Activated CD4-positive, alpha-beta T cell treated with anti-CD3 and anti-CD28 coated beads, Interleukin-2, amount 10 ng/mL, durations not matched to agents 24 days and 14 days (primary cell): Measurements from ENCODE around the gene FAM168A. TPM values are rescaled to one million over a fixed set of nuclear protein-coding genes. Genes with fewer than 3 reads are reported as not detected.
"Not testable (repeated sequence)": the region's sequence is repeated elsewhere in the genome, so short reads cannot be mapped to it uniquely, and the experiment has no call there.

Experiments used
- DNase-seq: peaks from one replicate; pipeline ENCODE4 v3.0.0; 2022
- H3K27ac Mint-ChIP-seq: one replicate; pipeline ENCODE4 v1.8.0; 2022; ENCODE audit warnings: mild to moderate bottlenecking, mixed read lengths
- H3K27me3 Mint-ChIP-seq: one replicate; pipeline ENCODE4 v1.8.0; 2022; ENCODE audit warnings: mixed read lengths
- H3K36me3 Mint-ChIP-seq: one replicate; pipeline ENCODE4 v1.8.0; 2022; ENCODE audit warnings: low read depth, mild to moderate bottlenecking, mixed read lengths
- H3K4me1 Mint-ChIP-seq: one replicate; pipeline ENCODE4 v1.8.0; 2021; ENCODE audit warnings: mixed read lengths
- H3K4me3 Mint-ChIP-seq: one replicate; pipeline ENCODE4 v1.8.0; 2022; ENCODE audit warnings: mild to moderate bottlenecking, moderate library complexity, mixed read lengths
- H3K9me3 Mint-ChIP-seq: one replicate; pipeline ENCODE4 v1.8.0; 2021; ENCODE audit warnings: mixed read lengths
- intact Hi-C: fragments of 100-400 bp; cut with micrococcal nuclease; formaldehyde crosslinking; loops from one replicate; pipeline ENCODE4 v1.15.1; 2023
- total RNA-seq: library from RNA; stranded (reverse); gene quantifications from 2 replicates; pipeline ENCODE4 v1.2.3, GENCODE V29; 2022

Gene FAM168A
- total RNA-seq, 1 donor from 2014 or later = 19.8 TPM

GRCh38 chr11:73458201-73458600 lies 139.7 kb downstream of the FAM168A start:
- Mint-ChIP-seq H3K27me3 (no peaks in the 10 kb centered on the region), H3K4me1 (peaks cover 6% of the 10 kb centered on the region), H3K4me3 (no peak overlapping the region), H3K9me3 (no peaks in the 10 kb centered on the region), H3K36me3 (peaks cover 2% of the 10 kb centered on the region), H3K27ac (no peak overlapping the region)
- intact Hi-C loops = no loop called here
- no peak for DNase-seq

DNA sequence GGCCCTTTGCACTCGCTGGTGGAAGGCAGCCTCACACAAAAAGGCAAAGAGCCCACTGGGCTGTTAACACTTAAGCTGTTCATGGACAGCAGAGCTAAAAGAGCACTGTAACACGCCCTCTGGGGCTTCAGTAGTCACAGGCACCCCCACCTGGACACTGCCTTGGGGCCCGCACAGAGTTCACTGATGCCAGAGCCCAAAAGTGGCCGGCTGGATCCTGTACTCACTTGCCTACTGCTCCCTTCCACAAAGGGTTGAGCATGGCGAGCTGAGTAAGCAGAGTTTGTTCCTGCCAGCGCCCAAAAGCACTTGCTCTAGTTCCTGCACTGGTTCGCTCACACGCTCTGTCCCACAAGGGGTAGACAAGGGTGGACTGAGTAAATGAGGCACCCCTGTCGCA lies 142.9 kb downstream of the FAM168A start:
- intact Hi-C loops = no loop called here
- no peak for DNase-seq
- no peak overlapping the region for H3K27ac Mint-ChIP-seq
- H3K36me3 Mint-ChIP-seq = peaks cover 3% of the 10 kb centered on the region
- peaks cover 3% of the 10 kb centered on the region for H3K4me1 Mint-ChIP-seq
- no peak overlapping the region for H3K4me3 Mint-ChIP-seq
- H3K9me3 Mint-ChIP-seq = no peaks in the 10 kb centered on the region
- no peaks in the 10 kb centered on the region for H3K27me3 Mint-ChIP-seq

DNA sequence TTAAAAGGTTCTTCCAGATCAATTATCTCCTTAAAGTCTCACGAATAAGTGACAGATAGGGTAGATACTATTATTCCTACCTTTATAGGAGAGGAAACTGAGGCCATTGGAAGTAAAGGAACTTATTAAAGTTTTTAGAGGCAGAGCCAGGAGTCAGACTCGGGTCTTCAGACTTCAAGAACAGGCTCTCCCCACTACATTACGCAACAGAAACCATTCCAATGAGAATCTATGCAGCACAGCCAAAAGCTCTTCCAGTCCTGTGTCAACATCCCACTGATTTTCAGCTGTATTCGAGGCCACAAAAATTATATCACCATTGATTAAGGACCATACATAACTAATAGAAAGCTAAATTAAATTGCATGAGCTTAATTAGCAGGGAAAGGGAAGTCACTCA lies 144.3 kb downstream of the FAM168A start:
- DNase-seq = no peak
- peaks cover 3% of the 10 kb centered on the region for H3K4me1 Mint-ChIP-seq
- H3K9me3 Mint-ChIP-seq = no peaks in the 10 kb centered on the region
- peaks cover 4% of the 10 kb centered on the region for H3K36me3 Mint-ChIP-seq
- H3K27ac Mint-ChIP-seq = no peak overlapping the region
- no peak overlapping the region for H3K4me3 Mint-ChIP-seq
- intact Hi-C loops = no loop called here
- no peaks in the 10 kb centered on the region for H3K27me3 Mint-ChIP-seq

DNA sequence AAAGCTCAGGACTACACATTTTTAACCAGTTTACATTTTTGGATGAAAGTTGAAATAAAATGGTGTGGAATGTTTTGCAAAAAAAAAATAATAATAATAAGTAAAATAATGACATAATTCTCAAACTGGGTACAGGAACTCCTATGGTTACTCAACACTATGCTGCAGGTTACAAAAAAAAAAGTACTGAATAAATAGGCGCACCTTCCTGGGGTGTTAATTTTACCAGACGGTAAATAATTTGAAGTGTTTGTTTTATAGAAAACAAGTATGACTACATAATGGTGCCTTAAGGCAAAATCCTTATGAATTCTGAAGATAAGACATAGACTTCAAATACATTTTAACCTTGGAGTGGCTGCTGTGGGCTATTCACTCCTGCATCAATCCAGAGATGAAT lies 145.2 kb downstream of the FAM168A start:
- Mint-ChIP-seq H3K36me3 (peaks cover 4% of the 10 kb centered on the region), H3K27ac (no peak overlapping the region), H3K4me3 (no peak overlapping the region), H3K9me3 (no peaks in the 10 kb centered on the region), H3K4me1 (peaks cover 3% of the 10 kb centered on the region), H3K27me3 (no peaks in the 10 kb centered on the region)
- intact Hi-C loops = no loop called here
- DNase-seq = no peak

DNA sequence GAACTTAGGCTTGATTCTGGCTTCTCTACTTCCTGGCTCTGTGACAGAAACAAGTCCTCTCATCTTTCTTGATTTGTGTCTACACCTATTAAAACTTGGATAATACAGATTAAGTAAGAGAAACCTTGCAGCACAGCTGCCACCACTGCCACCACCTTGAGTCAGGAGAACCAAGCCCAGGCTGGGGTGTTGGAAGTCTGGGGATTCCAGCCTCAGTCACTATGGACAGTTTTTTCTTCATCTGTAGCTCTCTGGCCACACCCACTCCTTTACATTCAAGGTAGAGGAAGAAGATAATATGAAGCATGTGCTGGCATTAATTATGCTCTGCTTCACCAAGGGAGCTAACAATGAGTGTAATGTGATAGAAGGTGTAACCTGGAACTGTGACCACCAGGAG lies 146.0 kb downstream of the FAM168A start:
- no peak for DNase-seq
- H3K27me3 Mint-ChIP-seq = no peaks in the 10 kb centered on the region
- intact Hi-C loops = no loop called here
- no peak overlapping the region for H3K4me3 Mint-ChIP-seq
- peaks cover 4% of the 10 kb centered on the region for H3K36me3 Mint-ChIP-seq
- H3K4me1 Mint-ChIP-seq = peaks cover 3% of the 10 kb centered on the region
- H3K9me3 Mint-ChIP-seq = no peaks in the 10 kb centered on the region
- H3K27ac Mint-ChIP-seq = no peak overlapping the region

DNA sequence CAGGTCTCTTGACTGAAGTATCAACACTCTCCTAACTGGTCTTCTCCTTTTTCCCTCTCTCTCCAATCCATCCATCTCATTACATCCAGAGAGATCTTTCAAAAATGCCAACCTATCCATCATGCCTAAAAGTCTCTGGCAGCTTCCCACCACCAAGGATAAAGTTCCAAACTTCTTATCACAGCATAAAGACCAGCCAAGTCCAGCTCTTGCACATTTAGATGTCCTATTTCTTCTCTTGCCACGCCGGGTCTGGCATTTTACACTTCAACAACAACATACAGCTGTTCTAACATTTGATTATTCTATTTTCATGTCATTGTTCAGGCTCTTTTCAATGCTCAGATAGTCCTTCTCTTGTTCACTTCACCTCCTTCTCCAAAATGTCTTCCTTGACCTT lies 151.1 kb downstream of the FAM168A start:
- Mint-ChIP-seq H3K4me1 (peaks cover 4% of the 10 kb centered on the region), H3K27ac (no peak overlapping the region), H3K36me3 (peaks cover 3% of the 10 kb centered on the region), H3K4me3 (no peak overlapping the region), H3K27me3 (no peaks in the 10 kb centered on the region), H3K9me3 (no peaks in the 10 kb centered on the region)
- no peak for DNase-seq
- intact Hi-C loops = no loop called here

DNA sequence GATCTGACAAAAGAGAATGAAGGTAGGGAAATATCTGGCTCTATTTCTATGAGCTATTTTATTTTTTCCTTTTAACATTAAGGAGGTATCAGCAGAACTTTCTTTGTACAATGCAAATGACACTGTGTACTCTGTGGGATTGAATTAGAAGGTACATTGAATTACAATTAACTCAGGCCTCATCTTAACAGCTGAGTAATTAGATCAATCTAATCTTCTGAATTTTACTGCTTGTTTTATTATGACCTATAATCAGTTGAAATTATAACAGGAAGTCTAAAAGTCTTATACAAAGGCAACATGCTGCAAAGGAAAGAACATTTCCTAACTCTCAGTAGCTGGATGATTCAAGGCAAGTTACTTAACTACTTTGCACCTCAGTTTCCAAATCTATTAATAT lies 151.9 kb downstream of the FAM168A start:
- H3K9me3 Mint-ChIP-seq = no peaks in the 10 kb centered on the region
- no peak overlapping the region for H3K27ac Mint-ChIP-seq
- DNase-seq = no peak
- peaks cover 1% of the 10 kb centered on the region for H3K36me3 Mint-ChIP-seq
- intact Hi-C loops = no loop called here
- peaks cover 5% of the 10 kb centered on the region for H3K4me1 Mint-ChIP-seq
- H3K27me3 Mint-ChIP-seq = no peaks in the 10 kb centered on the region
- no peak overlapping the region for H3K4me3 Mint-ChIP-seq

DNA sequence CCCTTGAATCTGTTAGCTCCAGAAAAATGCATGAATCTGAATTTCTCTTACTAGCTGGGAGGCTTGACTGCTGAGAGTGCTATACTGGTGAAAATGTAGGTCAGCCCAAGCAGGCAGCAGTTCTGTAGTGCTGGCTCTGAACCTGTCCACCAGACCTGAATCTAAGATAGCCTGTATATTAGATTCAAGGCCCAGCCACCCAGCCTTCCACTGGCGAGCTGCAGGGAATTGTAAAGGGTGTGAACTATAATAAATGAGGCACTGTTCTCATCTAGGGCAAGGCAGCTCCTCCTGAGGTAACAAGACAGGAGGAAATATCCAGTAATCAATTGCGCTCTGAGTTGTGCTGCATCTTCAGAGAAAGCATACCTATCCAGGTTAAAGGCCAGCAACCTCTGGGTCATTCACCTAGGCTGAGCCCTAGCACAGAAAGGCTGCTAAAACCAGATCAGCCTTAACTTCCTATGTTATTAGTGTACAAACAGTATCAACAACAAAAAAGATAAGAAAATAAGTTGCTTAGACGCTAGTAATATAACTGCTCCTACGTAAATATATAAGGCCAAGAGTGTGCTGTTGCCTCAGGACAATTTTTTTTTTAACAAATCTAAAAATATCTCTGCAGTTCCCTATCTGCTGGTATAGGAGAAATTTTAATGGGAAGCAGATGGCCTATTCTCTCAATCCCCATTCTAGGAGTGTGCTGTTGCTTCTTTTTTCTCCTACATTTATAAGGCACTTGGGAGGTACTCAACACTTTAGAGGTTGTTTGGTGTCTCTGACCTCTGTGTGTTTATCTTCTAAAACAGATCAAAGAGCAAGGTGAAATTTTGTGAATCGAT lies 158.7 kb downstream of the FAM168A start:
- intact Hi-C loops = no loop called here
- Mint-ChIP-seq H3K27ac (no peak overlapping the region), H3K27me3 (no peaks in the 10 kb centered on the region), H3K9me3 (no peaks in the 10 kb centered on the region), H3K4me3 (no peak overlapping the region), H3K36me3 (no peaks in the 10 kb centered on the region), H3K4me1 (peaks cover 2% of the 10 kb centered on the region)
- no peak for DNase-seq

GRCh38 chr11:73436859-73437258 lies 161.1 kb downstream of the FAM168A start:
- H3K36me3 Mint-ChIP-seq, H3K4me3 Mint-ChIP-seq, DNase-seq, H3K27me3 Mint-ChIP-seq, intact Hi-C loops, H3K27ac Mint-ChIP-seq, H3K9me3 Mint-ChIP-seq, H3K4me1 Mint-ChIP-seq: not testable (repeated sequence)

DNA sequence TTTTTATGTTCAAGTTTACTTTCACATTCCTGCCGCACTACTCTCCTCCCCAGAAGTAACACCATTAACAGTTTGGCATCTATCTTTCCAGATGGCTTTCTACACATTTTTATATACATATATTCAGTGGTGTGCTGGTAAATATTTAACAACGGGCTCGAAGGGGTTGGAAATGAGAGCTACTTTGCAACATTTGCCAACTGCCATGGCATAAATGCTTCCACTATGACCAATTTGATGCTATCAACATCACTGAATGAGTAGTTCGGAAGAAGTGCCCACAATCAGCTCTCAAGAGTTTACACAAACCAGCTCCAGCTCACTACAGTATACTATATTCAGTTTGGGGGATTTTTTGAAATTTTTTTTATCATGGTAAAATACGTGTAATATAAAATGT lies 166.5 kb downstream of the FAM168A start:
- intact Hi-C loops = no loop called here
- H3K36me3 Mint-ChIP-seq = peaks cover 3% of the 10 kb centered on the region
- H3K9me3 Mint-ChIP-seq = no peaks in the 10 kb centered on the region
- H3K27me3 Mint-ChIP-seq = no peaks in the 10 kb centered on the region
- H3K4me1 Mint-ChIP-seq = peaks cover 7% of the 10 kb centered on the region
- H3K27ac Mint-ChIP-seq = no peak overlapping the region
- no peak overlapping the region for H3K4me3 Mint-ChIP-seq
- no peak for DNase-seq

DNA sequence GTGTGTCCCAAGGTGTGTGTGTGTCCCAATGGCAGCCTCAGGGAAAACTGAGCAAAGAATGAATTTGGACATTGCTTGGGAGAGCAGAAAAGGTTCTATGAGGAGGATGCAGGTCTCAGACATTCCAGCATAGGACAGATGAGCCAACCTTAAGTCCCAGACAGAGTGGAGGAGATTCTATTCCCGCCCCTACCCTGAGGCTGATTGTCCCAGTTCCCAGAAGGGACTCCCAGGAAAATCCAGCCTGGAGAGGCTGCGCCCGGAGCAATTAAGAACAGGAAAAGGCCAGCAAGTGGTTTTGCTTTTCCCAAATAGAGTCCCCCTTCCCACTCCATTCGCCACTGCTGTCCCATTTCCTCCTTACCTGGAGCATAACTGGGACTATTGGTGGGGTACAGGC lies 167.6 kb downstream of the FAM168A start:
- no peaks in the 10 kb centered on the region for H3K27me3 Mint-ChIP-seq
- peaks cover 7% of the 10 kb centered on the region for H3K4me1 Mint-ChIP-seq
- H3K9me3 Mint-ChIP-seq = no peaks in the 10 kb centered on the region
- H3K4me3 Mint-ChIP-seq = no peak overlapping the region
- intact Hi-C loops = no loop called here
- DNase-seq = no peak
- H3K27ac Mint-ChIP-seq = no peak overlapping the region
- peaks cover 3% of the 10 kb centered on the region for H3K36me3 Mint-ChIP-seq

DNA sequence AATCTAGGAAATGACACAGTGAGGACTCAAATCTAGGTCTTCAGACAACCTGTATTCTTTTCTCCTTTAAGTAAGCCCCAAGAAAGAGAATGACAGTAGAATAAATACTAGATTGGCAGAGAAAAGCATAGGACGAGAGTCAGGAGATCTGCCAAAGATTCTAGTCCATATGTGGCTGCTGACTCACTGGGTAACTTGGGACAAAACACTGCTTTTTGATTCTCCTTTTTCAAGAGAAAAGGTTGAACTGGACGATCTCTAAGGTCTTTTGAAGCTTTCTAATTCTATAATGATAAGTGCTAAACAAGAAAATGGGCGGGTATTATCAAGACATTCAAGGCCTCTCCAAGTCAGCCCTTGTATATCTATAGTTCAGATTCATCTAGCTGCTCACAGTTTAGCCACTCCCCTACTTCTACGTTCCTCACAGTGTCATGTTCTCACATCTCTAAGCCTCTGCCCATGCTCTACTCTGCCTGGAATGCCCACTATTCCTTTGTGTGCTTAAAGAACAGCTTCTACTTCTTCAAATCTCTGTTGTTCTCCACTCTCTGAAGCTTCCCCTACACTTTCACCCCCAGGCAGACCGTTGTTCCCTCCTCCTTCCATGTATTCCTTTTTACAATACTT lies 168.7 kb downstream of the FAM168A start:
- Mint-ChIP-seq H3K27ac (no peak overlapping the region), H3K27me3 (no peaks in the 10 kb centered on the region), H3K36me3 (peaks cover 3% of the 10 kb centered on the region), H3K4me1 (peaks cover 7% of the 10 kb centered on the region), H3K9me3 (no peaks in the 10 kb centered on the region), H3K4me3 (no peak overlapping the region)
- no peak for DNase-seq
- intact Hi-C loops = no loop called here

DNA sequence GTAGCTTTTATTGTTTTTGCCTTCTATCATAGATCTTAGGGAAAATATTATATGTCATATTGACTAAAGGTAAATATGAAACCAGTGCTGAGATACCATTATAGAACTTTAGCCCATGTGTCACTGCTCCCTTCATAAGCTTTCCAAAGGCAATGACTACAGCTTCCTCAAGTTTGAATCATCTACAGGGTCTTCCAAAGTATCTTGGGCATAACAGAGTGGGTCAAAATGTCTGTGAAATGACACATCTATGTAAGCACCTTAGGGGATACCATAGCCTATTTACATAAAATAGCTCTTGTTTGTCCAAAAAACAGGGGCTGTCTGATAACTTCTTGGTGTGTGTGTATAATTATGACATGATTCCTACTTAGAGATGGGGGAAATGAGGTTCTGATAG lies 169.2 kb downstream of the FAM168A start:
- Mint-ChIP-seq H3K27me3 (no peaks in the 10 kb centered on the region), H3K27ac (no peak overlapping the region), H3K9me3 (no peaks in the 10 kb centered on the region), H3K4me1 (peaks cover 7% of the 10 kb centered on the region), H3K36me3 (peaks cover 3% of the 10 kb centered on the region), H3K4me3 (no peak overlapping the region)
- no peak for DNase-seq
- intact Hi-C loops = no loop called here

GRCh38 chr11:73428227-73428626 lies 169.7 kb downstream of the FAM168A start:
- intact Hi-C loops = no loop called here
- no peak overlapping the region for H3K4me3 Mint-ChIP-seq
- peaks cover 3% of the 10 kb centered on the region for H3K36me3 Mint-ChIP-seq
- peaks cover 7% of the 10 kb centered on the region for H3K4me1 Mint-ChIP-seq
- H3K27ac Mint-ChIP-seq = peak overlapping the region; percentile 20
- no peaks in the 10 kb centered on the region for H3K9me3 Mint-ChIP-seq
- DNase-seq = no peak
- no peaks in the 10 kb centered on the region for H3K27me3 Mint-ChIP-seq
